Right atrium auricular region (tissue), 2 donors: Measurements from ENCODE around the gene ANO6. TPM values are rescaled to one million over a fixed set of nuclear protein-coding genes. Genes with fewer than 3 reads are reported as not detected.

Experiments used
- DNase-seq: peaks from one replicate; pipeline ENCODE4 v3.0.0-alpha.2; 2019; ENCODE audit warnings: low spot score
- H3K27ac ChIP-seq, 2 donors: fragments of 200-600 bp; sonication (generic); 1 replicate in 1 of 2; 2 replicates in 1 of 2; pipeline ENCODE4 v1.5.1; 2016 to 2019
- H3K27me3 ChIP-seq, 2 donors: fragments of 200-600 bp; sonication (generic); one replicate each; pipeline versions ENCODE4 v1.5.1 to v1.6.0; 2017 to 2019
- H3K36me3 ChIP-seq: fragments of 200-600 bp; sonication (generic); one replicate; pipeline ENCODE4 v1.5.1; 2016
- H3K4me1 ChIP-seq, 2 donors: fragments of 200-600 bp; sonication (generic); one replicate each; pipeline versions ENCODE4 v1.5.1 to v1.6.0; 2017 to 2019
- H3K4me3 ChIP-seq, 2 donors: fragments of 200-600 bp; sonication (generic); 1 replicate in 1 of 2; 2 replicates in 1 of 2; pipeline ENCODE4 v1.5.1; 2017 to 2019; ENCODE audit warnings: mild to moderate bottlenecking in 1 of 2, moderate library complexity in 1 of 2
- H3K9me3 ChIP-seq, 2 donors: fragments of 200-600 bp; sonication (generic); one replicate each; pipeline ENCODE4 v1.5.1; 2019
- total RNA-seq, 2 donors: library from RNA; depleted of rRNA; stranded (reverse); fragments of >200 nt; gene quantifications; one replicate each; pipeline ENCODE4 v1.1.0, GENCODE V29; 2016
- TF ChIP-seq, protein P1 (sequence below), 2 donors: fragments of 200-600 bp; sonication (generic); IDR thresholded peaks; one replicate each; pipeline ENCODE4 v1.5.1; 2019; ENCODE audit warnings: antibody characterized with exemption in 2 of 2

Gene ANO6
- total RNA-seq, 2 donors from 2014 or later = 48.1 to 49.5 TPM

DNA sequence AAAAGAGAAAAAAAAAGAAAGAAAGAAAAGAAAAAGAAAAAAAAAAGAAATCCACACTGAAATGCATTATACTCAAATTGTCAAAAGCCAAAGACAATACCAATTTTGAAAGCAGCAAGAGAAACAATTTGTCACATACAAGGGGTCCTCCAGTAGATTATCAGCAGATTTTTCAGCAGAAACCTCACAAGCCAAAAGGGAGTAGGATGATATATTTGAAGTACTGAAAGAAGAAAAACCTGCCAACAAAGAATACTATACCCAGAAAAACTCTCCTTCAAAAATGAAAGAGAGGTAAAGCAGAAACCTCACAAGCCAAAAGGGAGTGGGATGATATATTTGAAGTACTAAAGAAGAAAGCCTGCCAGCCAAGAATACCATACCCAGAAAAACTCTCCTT is 37.1 kb upstream of the ANO6 start:
- TF ChIP-seq, protein P1, sequence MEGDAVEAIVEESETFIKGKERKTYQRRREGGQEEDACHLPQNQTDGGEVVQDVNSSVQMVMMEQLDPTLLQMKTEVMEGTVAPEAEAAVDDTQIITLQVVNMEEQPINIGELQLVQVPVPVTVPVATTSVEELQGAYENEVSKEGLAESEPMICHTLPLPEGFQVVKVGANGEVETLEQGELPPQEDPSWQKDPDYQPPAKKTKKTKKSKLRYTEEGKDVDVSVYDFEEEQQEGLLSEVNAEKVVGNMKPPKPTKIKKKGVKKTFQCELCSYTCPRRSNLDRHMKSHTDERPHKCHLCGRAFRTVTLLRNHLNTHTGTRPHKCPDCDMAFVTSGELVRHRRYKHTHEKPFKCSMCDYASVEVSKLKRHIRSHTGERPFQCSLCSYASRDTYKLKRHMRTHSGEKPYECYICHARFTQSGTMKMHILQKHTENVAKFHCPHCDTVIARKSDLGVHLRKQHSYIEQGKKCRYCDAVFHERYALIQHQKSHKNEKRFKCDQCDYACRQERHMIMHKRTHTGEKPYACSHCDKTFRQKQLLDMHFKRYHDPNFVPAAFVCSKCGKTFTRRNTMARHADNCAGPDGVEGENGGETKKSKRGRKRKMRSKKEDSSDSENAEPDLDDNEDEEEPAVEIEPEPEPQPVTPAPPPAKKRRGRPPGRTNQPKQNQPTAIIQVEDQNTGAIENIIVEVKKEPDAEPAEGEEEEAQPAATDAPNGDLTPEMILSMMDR (IDR thresholded peaks at IDR 0.05) = no peak
- Histone ChIP-seq H3K36me3 (no peaks in the 10 kb centered on the region), H3K4me1 (no peaks in the 10 kb centered on the region), H3K4me3 (no peak overlapping the region), H3K9me3 (peaks cover 21 to 30% of the 10 kb centered on the region in 2 donors), H3K27ac (no peak overlapping the region), H3K27me3 (no peaks in the 10 kb centered on the region)
- no peak for DNase-seq

DNA sequence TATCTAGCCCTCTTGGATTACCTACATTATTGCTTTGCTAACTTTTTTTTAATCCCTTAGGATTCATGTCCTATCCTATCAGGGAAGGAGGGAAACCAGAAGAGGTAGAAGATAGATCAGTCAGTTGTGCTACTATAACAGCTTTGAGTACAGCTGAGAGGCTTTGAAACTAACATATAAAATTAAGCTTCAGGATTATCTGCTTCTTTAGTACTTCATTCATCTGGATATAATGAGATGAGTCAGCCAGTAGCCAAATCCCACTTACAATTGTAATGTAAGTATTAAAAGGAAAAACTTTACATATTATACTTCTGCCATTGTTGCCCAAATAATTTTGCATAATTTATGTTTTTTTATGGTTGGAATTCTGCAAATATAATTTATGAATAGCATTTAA is 33.4 kb upstream of the ANO6 start:
- no peaks in the 10 kb centered on the region for H3K36me3 ChIP-seq
- H3K9me3 ChIP-seq = peaks cover 19 to 26% of the 10 kb centered on the region in 2 donors
- H3K4me3 ChIP-seq = no peak overlapping the region
- no peaks in the 10 kb centered on the region for H3K27me3 ChIP-seq
- H3K4me1 ChIP-seq = no peaks in the 10 kb centered on the region
- no peak for DNase-seq
- TF ChIP-seq, protein P1 (IDR thresholded peaks at IDR 0.05) = no peak
- H3K27ac ChIP-seq = no peak overlapping the region

DNA sequence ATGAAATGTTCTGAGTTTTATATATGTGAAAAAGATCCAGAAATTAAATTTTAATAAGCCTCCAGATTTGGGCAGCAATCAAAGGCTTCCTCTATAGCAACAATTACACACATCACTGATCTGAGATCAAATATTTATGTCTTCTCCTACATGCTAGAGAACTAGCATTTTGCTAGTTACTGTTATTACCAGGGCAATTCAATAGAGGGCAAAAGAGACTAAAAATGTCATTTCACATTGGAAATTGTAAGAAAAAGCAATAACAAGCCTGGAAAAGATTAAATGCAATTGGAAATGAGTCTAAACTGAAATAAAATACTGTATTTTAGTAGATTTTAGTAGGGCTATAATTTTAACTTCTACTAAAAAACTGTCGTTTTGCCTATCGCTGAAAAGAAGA is 32.6 kb upstream of the ANO6 start:
- no peaks in the 10 kb centered on the region for H3K4me1 ChIP-seq
- H3K27ac ChIP-seq = no peak overlapping the region
- no peaks in the 10 kb centered on the region for H3K36me3 ChIP-seq
- no peaks in the 10 kb centered on the region for H3K27me3 ChIP-seq
- no peak overlapping the region for H3K4me3 ChIP-seq
- DNase-seq = no peak
- TF ChIP-seq, protein P1 (IDR thresholded peaks at IDR 0.05) = peak in 1 of 2 donors; percentile 61
- H3K9me3 ChIP-seq = peaks cover 12 to 19% of the 10 kb centered on the region in 2 donors

DNA sequence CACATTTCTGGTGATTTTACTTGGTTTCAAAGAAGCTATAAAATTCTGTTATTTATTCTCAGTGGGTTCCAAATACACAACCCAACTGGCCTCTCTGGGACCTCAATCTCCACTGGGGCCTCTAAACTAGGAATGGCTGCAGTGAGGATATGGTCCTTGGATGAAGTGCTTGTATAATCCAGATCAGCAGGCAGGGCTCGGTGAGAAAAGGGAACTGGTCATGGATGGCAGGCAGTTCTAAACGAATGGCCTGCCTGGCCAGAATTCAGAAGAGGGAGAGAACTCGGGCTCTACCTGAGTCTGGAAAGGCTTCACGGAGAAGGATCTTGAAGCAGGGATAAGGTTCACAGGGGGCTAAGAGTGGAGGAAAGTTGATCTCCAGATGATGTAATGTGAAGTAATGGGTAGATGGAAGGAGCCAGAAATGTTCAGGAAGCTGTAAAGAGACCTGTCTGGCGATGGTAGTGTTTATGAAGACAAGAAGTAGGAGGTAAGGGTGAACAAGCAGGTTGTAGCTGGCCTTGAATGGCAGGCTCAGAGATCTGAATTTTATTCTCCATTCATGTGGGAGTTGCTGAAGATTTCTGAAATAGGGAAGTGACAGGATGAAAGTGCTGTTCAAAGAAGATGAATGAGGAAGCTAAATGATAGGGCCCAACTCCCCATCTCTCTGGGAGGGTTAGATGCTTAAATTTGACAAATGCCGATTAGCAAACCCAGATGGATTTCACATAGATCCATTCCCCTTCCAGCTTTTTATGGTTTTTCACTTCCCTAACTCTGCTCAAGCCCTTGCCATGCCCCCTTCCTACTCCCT is 31.5 kb upstream of the ANO6 start:
- no peaks in the 10 kb centered on the region for H3K4me1 ChIP-seq
- no peak overlapping the region for H3K27ac ChIP-seq
- no peaks in the 10 kb centered on the region for H3K27me3 ChIP-seq
- DNase-seq = no peak
- TF ChIP-seq, protein P1 (IDR thresholded peaks at IDR 0.05) = no peak
- H3K36me3 ChIP-seq = no peaks in the 10 kb centered on the region
- peaks cover under 1 to 8% of the 10 kb centered on the region in 2 donors for H3K9me3 ChIP-seq
- H3K4me3 ChIP-seq = no peak overlapping the region

DNA sequence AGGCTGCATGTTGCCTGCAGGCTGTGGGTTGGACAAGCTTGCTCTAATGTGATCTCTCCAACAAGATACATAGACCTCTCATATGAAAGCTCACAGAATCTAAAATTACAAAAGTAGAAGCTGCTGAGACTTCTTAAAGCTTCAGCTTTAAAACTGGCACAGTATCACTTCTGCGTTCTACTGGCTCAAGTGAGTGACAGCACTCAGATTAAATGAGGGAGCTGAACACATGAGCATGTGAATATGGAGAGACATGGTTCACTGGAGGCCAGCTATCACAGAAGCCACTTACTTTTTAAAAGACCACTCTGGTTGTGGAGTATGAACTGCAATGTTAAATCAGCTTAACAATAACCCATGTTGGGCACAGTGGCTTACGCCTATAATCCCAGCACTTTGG is 29.1 kb upstream of the ANO6 start:
- H3K27ac ChIP-seq = no peak overlapping the region
- H3K4me1 ChIP-seq = peaks cover 0 to 10% of the 10 kb centered on the region in 2 donors
- DNase-seq = no peak
- H3K9me3 ChIP-seq = no peaks in the 10 kb centered on the region
- no peaks in the 10 kb centered on the region for H3K27me3 ChIP-seq
- H3K4me3 ChIP-seq = no peak overlapping the region
- H3K36me3 ChIP-seq = no peaks in the 10 kb centered on the region
- TF ChIP-seq, protein P1 (IDR thresholded peaks at IDR 0.05) = no peak
